ENCODE results near the gene NRAP.

DNA sequence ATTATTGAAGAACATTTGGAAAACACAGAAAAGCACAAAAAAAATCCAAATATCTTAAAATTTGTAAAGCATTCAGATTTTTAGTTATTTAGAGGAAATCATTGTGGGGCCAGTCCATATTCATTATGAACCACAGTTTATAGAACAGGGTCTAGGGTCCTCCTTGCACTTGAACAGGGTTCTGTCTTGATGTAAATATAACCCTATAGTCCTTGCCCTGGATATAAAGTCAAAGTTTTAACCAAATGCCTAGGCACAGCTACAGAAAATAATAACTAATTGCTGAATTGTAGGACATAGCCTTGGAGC lies 41.5 kb upstream of the NRAP start:
- TF ChIP-seq, protein P1, sequence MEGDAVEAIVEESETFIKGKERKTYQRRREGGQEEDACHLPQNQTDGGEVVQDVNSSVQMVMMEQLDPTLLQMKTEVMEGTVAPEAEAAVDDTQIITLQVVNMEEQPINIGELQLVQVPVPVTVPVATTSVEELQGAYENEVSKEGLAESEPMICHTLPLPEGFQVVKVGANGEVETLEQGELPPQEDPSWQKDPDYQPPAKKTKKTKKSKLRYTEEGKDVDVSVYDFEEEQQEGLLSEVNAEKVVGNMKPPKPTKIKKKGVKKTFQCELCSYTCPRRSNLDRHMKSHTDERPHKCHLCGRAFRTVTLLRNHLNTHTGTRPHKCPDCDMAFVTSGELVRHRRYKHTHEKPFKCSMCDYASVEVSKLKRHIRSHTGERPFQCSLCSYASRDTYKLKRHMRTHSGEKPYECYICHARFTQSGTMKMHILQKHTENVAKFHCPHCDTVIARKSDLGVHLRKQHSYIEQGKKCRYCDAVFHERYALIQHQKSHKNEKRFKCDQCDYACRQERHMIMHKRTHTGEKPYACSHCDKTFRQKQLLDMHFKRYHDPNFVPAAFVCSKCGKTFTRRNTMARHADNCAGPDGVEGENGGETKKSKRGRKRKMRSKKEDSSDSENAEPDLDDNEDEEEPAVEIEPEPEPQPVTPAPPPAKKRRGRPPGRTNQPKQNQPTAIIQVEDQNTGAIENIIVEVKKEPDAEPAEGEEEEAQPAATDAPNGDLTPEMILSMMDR (IDR thresholded peaks at IDR 0.05), result no peak
- TF ChIP-seq POLR2A (IDR thresholded peaks at IDR 0.05), result no peak
